Stimulated activated CD8-positive, alpha-beta memory T cell treated with anti-CD3 and anti-CD28 coated beads, Interleukin-15, amount 100 ng/mL, for 1 hour (primary cell): ENCODE results near the gene CHRNA4.

Source experiments
- DNase-seq: peaks from one replicate; pipeline ENCODE4 v3.0.0-alpha.2; 2020; ENCODE audit warnings: low read depth

CHRNA4 gene

GRCh38 chr20:63363981-63364561 is 2.9 kb upstream of the CHRNA4 start:
- no peak for DNase-seq

GRCh38 chr20:63363013-63363957 is 2.1 kb upstream of the CHRNA4 start:
- no peak for DNase-seq

GRCh38 chr20:63362436-63363009 is 1.4 kb upstream of the CHRNA4 start:
- DNase-seq = no peak

GRCh38 chr20:63361519-63362435 is 628 bp upstream of the CHRNA4 start:
- DNase-seq = no peak

GRCh38 chr20:63359937-63360849 is 956 bp downstream of the CHRNA4 start:
- no peak for DNase-seq

GRCh38 chr20:63359164-63359934 is 1.8 kb downstream of the CHRNA4 start:
- no peak for DNase-seq

GRCh38 chr20:63357921-63358905 is 2.9 kb downstream of the CHRNA4 start:
- DNase-seq = no peak

- no peak for DNase-seq
Observed at GRCh38 chr20:63356931-63357879, 3.9 kb downstream of the CHRNA4 start.

GRCh38 chr20:63356511-63356910 is 4.6 kb downstream of the CHRNA4 start:
- DNase-seq = no peak

GRCh38 chr20:63355781-63356295 is 5.3 kb downstream of the CHRNA4 start:
- DNase-seq = no peak

- no peak for DNase-seq
Observed at GRCh38 chr20:63354636-63355350, 6.4 kb downstream of the CHRNA4 start.

- DNase-seq = no peak
Observed at GRCh38 chr20:63352811-63353221, 8.3 kb downstream of the CHRNA4 start.

- DNase-seq = no peak
Observed at GRCh38 chr20:63351811-63352591, 9.1 kb downstream of the CHRNA4 start.

- no peak for DNase-seq
Observed at GRCh38 chr20:63351326-63351700, 9.8 kb downstream of the CHRNA4 start.

- no peak for DNase-seq
Observed at GRCh38 chr20:63350597-63351325, 10.4 kb downstream of the CHRNA4 start.
